Glomerular visceral epithelial cell (primary cell): Measurements from ENCODE around the gene MIB1.
"Not testable (repeated sequence)": the region's sequence is repeated elsewhere in the genome, so short reads cannot be mapped to it uniquely, and the experiment has no call there.

ENCODE experiments used
- DNase-seq: peaks from one replicate; pipeline ENCODE4 v3.0.0-alpha.2; 2016; ENCODE audit errors: extremely low spot score

The MIB1 gene

DNA sequence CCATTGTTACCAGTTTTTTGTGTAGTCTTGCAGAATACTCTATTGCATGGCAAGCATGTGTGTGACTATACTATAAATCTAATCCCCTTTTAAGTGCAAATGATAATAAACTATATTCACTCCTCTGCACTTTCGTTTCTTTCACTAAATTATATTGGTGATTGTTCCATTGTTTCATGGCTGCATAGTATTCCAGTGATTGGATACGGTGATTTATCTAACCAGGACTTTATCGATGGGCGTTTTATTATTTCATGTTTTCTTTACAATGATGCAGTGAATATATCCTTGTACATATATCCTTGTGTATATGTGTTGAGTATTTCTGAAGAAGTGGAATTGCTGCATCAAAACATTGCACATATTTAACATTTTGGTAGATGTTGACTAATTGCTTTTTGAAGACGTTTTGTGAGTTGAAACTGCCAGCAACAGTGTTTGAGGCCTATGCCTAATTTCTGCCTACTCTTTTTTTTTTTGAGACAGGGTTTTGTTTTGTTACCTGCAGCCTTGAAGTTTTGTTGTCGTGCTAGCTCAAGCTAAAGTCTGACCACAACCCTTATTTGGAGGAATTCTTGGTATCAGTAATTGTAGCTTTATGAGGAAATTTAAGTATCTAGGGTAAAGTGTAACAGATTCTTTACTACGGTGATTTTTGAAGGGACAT is 2.7 kb downstream of the MIB1 start:
- DNase-seq = no peak

DNA sequence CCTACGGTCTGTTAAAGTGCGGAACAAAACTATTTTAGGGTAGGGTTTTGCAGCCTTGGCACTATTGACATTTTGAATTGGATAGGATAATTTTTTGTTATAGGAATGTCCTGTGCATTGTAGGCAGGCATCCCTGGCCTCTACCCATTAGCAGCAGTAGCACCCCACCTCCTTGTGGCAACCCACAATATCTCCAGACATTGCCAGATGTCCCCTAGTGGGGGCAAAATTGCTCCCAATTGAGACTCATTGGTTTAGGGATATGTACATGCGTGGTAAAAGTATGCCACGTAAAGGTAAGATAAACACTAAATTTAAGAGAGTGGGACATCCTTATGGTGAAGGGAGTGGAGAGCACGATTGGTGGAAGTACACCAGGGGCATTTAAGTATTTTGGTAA is 4.6 kb downstream of the MIB1 start:
- DNase-seq = peak; percentile 5

- DNase-seq = no peak
These were observed 6.7 kb downstream of the MIB1 start for GRCh38 chr18:21747268-21747667.

DNA sequence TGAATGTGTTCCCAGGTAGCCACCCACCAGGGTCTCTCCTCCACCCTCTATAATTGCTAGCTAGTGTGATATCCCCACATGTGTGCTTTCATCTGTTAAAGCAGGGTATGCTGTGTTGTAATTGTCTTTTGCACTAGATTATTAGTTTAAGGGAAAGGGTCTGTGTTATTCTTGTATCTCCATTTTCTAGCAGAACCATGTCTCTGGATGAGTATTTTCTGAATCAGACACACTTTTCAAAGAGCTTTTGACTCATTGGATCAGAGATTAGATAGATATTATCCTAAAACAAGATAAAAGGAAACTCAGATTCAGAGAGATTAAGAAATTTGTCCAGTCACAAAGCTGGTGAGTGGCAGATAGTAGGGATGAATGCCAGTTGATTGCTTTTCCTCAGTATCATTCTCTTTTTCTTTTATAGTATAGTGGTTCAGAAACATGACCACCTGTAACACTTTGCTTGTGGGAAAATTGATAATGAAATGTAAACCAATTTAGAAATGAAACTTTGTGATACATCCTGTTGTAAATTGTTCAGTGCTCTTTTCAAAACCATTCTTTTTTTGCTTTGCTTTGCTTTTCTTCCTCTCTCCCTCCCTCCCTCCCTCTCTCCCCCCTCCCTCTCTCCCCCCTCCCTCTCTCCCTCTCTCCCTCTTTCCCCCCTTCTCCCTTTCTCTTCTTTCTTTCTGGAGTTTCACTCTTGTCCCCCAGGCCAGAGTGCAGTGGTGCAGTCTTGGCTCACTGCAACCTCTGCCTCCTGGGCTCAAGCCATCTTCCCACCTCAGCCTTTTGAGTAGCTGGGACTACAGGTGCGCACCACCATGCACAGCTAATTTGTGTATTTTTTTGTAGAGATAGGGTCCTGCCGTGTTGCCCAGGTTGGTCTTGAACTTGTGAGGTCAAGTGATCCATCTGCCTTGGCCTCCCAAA is 7.4 kb downstream of the MIB1 start:
- DNase-seq = no peak

GRCh38 chr18:21757833-21758232 is 17.2 kb downstream of the MIB1 start:
- no peak for DNase-seq

GRCh38 chr18:21759836-21760235 is 19.2 kb downstream of the MIB1 start:
- no peak for DNase-seq

- no peak for DNase-seq
These were observed 19.7 kb downstream of the MIB1 start for GRCh38 chr18:21760321-21760720.

DNA sequence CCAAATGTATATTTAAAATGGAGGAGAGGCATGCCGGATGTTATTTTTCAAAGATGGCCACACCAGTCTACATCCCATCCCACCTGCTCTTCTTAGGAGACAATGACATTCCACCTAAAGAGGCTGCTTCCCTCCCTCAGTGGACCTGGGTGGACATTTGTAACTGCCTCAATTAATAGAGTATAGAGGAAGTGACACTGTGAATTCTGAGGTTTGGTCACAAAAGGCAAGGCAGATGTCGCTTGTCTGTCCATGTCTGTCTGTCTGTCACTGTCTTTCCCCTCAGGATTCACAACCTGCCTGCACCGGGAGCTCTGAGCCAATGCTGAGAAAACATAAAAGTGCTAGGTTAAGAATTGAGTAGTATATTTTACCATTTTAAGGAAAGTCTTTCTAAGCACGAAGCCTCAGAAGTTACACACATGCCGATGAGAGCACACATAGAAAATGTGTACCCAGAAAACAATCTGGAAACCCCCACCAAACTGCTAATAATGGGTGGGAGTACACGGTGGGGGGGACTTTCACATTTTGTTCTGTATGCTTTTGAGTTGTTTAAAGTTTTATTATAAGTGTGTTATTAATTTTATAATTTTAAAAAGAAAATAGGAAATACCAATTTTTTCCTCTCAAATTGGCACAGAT is 21.0 kb downstream of the MIB1 start:
- no peak for DNase-seq

GRCh38 chr18:21762181-21762772 is 21.7 kb downstream of the MIB1 start:
- DNase-seq = no peak

DNA sequence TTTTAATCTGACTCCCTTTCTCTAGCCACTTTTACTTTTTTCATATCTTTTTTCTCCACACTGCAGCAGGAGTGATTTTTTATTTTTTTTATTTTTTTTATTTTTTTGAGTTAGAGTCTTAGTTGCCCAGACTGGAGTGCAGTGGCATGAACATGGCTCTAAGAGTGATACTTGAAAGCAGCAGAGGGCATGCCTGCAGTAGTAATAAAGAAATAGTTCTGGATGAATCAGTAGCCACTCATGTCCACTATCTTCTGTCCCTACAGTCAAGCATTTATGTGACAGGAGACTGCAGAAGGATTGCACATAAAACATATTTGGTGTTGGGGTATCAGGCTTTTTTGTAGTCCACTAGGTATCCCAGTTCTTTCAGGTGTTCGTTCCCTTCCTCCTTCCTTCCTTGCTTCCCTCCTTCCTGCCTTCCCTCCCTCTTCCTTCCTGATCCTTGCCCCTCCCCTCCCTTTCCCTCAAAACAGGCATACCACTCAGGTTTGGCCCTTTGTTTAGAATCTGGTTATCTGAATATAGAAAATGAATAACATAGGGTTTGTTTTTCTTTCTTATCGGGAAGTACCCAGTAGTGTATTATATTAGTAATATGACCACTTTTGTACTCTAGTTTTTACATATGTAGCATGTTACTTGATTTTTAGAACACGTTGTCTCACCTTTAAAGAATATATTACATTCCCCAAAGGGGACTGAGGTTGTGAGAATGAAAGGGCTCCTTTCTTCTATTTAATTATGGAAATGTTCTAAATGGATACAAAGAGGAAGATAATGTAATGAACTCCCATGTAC is 23.5 kb downstream of the MIB1 start:
- no peak for DNase-seq

DNA sequence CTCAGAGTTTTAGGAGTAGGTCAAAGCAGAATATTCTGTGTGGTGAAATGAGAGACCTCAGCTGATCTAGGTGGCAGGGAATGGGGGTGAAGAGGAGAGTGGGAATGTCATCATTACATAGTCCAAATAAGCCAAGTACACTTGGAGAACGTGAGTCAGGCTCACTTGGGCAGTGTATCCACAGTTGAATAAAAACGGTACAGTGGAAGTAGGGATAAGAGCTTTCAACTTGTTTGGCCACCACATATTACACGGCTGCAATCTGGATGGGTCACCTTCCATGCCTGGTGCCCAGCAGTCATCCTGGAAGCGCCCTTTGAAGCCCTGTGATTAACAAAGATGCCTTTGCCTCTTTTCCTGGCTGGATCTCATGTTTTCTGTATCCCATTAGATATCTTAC is 28.6 kb downstream of the MIB1 start:
- no peak for DNase-seq

- no peak for DNase-seq
These were observed 34.1 kb downstream of the MIB1 start for GRCh38 chr18:21774722-21775121.

GRCh38 chr18:21777814-21778213 is 37.2 kb downstream of the MIB1 start:
- no peak for DNase-seq

GRCh38 chr18:21786526-21786925 is 45.9 kb downstream of the MIB1 start:
- DNase-seq = no peak

GRCh38 chr18:21796089-21796488 is 55.5 kb downstream of the MIB1 start:
- DNase-seq = not testable (repeated sequence)

DNA sequence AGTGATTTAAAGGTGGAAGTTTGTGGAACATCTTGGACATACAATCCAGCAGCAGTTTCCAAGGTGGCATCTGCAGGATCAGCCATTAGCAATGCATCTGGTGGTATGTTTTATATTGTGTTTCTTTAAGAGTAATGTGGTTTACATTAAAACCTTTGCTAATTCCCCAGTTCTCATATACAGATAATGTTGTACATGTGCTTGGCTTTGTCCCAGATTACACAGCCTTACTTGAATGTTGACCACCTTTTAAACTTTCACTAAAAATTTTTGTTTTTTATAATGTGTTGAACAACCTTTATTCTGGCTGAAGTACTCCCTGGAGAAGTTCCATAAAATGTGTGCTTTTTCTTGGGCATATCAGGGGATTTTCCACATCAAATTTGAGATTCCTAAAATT is 57.5 kb downstream of the MIB1 start:
- no peak for DNase-seq

DNA sequence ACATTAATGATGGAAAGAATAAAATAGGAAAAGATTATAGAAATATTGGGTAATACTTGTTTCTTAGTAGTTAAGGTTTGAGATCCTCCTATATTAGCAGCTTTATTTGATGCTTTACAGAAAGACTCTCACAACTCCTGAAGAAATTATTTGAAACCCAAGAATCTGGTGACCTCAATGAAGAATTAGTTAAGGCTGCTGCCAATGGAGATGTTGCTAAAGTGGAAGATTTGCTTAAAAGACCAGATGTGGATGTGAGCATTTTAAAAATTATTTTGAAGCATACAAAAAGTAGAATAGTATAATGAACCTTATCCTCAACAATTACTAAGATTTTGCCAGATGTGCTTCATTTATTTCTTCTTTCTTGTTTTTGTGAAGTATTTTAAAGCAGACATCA is 59.1 kb downstream of the MIB1 start:
- no peak for DNase-seq

DNA sequence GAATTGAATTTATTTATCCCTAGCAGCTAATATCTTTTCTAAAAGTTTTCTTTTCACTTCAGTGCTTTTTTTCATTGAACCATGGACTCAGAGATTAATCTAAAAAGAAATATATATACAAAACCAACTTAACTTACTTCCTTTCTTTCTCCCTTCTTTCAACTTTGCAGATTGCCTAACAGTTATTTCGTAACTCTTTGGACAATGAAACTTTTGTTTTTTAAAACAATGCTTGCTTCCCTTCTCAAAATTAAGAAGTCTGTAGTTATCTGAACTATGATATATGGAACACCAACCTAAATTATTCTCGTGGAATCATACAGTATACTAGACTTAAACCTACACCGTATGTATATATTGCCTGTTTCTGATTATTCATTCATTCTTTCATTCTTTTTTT is 62.9 kb downstream of the MIB1 start:
- DNase-seq = no peak

DNA sequence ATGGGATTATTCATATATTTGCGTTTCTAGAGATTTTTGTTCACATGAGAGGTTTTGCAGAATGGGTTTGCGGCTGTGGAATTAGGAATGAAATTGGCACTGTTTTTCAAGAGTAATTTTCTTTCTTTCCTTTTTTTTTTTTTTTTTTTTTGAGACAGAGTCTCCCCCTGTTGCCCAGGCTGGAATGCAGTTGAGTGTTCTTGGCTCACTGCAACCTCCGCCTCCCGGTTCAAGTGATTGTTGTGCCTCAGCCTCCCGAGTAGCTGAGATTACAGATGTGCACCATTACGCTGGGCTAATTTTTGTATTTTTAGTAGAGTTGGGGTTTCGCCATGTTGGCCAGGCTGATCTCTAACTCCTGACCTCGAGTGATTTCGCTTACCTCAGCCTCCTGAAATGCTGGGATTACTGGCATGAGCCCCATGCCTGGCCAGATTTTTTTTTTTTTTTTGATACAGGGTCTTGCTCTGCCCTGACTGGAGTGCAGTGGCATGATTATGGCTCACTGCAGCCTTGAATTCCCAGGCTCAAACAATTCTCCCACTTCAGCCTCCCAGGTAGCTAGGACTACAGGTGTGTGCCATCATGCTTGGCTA is 65.3 kb downstream of the MIB1 start:
- no peak for DNase-seq

GRCh38 chr18:21808185-21808584 is 67.6 kb downstream of the MIB1 start:
- DNase-seq = no peak

DNA sequence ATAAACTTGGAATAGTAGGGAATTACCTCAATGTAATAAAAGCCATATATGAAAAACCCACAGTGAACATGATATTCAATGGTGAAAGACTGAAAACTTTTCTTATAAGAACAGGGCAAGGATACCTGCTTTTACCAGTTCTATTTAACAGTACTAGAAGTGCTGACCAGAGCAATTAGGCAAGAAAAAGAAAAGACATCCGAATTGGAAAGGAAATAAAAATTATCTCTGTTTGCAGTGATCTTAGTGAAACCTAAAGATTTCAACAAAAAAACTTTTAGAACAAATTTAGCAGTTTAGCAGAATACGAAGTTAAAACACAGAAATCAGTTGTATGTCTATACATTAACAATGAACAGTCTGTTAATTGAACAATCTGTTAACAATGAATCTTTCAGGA is 69.1 kb downstream of the MIB1 start:
- DNase-seq = no peak
